ENCODE measurements around the gene TSGA10IP.

TSGA10IP gene

GRCh38 chr11:66008095-66008467 is 62.8 kb downstream of the TSGA10IP start:
- H3K27ac ChIP-seq (ENCODE audit: low read length): no peak overlapping the region
- H3K4me2 ChIP-seq (ENCODE audit: insufficient read depth, low read length): no peak overlapping the region
- H3K9ac ChIP-seq (ENCODE audit: low read depth, low read length): no peak overlapping the region
- H4K20me1 ChIP-seq (ENCODE audit: insufficient read depth, low read length): peaks cover 24% of the 10 kb centered on the region
- H3K27me3 ChIP-seq (ENCODE audit: insufficient read depth, low read length, poor library complexity): no peaks in the 10 kb centered on the region
- no peaks in the 10 kb centered on the region for H3K9me3 ChIP-seq (ENCODE audit: insufficient read depth, low read length, severe bottlenecking)
- H3K79me2 ChIP-seq (ENCODE audit: insufficient read depth, low read length): peaks cover 10% of the 10 kb centered on the region
- peaks cover 27% of the 10 kb centered on the region for H3K36me3 ChIP-seq (ENCODE audit: insufficient read depth, low read length)
- ATAC-seq (ENCODE audit: insufficient read depth, low read depth): no peak; the same call in 2 of the 3 replicates
- peaks cover 28% of the 10 kb centered on the region for H3K4me1 ChIP-seq (ENCODE audit: insufficient read depth, low read length)
- no peak overlapping the region for H2AFZ ChIP-seq (ENCODE audit: low read depth, low read length)
- TF ChIP-seq EZH2 (IDR thresholded peaks at IDR 0.05; ENCODE audit: borderline replicate concordance, low read depth, low read length, severe bottlenecking) (no peak), CTCF (IDR thresholded peaks at IDR 0.05; ENCODE audit: borderline replicate concordance, extremely low read depth, low read length, poor library complexity, severe bottlenecking) (no peak)
- DNase-seq: no peak
- H3K4me3 ChIP-seq (ENCODE audit: low read depth in 1 of 2, low read length in 2 of 2): no peak overlapping the region

GRCh38 chr11:66008468-66009101 is 63.3 kb downstream of the TSGA10IP start:
- no peak overlapping the region for H3K27ac ChIP-seq (ENCODE audit: low read length)
- peaks cover 23% of the 10 kb centered on the region for H3K4me1 ChIP-seq (ENCODE audit: insufficient read depth, low read length)
- H3K9ac ChIP-seq (ENCODE audit: low read depth, low read length): no peak overlapping the region
- DNase-seq: no peak
- peak; percentile 10; the same call in 1 of the 3 replicates for ATAC-seq (ENCODE audit: insufficient read depth, low read depth)
- peaks cover 22% of the 10 kb centered on the region for H3K36me3 ChIP-seq (ENCODE audit: insufficient read depth, low read length)
- no peak for TF ChIP-seq EZH2 (IDR thresholded peaks at IDR 0.05; ENCODE audit: borderline replicate concordance, low read depth, low read length, severe bottlenecking)
- no peak for TF ChIP-seq CTCF (IDR thresholded peaks at IDR 0.05; ENCODE audit: borderline replicate concordance, extremely low read depth, low read length, poor library complexity, severe bottlenecking)
- no peaks in the 10 kb centered on the region for H3K27me3 ChIP-seq (ENCODE audit: insufficient read depth, low read length, poor library complexity)
- no peaks in the 10 kb centered on the region for H3K9me3 ChIP-seq (ENCODE audit: insufficient read depth, low read length, severe bottlenecking)
- no peak overlapping the region for H2AFZ ChIP-seq (ENCODE audit: low read depth, low read length)
- H4K20me1 ChIP-seq (ENCODE audit: insufficient read depth, low read length): peaks cover 19% of the 10 kb centered on the region
- no peak overlapping the region for H3K4me3 ChIP-seq (ENCODE audit: low read depth in 1 of 2, low read length in 2 of 2)
- peaks cover 5% of the 10 kb centered on the region for H3K79me2 ChIP-seq (ENCODE audit: insufficient read depth, low read length)
- no peak overlapping the region for H3K4me2 ChIP-seq (ENCODE audit: insufficient read depth, low read length)

All from DND-41 (cell line).